HL-60/S4 treated with retinoic acid at 250 ng/mL for 4 days and 3 days (cell line): ENCODE data around the gene WDR7.

Source experiments
- in situ Hi-C: fragments of 300-500 bp; cut with MboI; formaldehyde crosslinking; loops from 2 replicates; pipeline ENCODE4 v1.7.0; 2022; ENCODE audit warnings: low sequenced_read_pairs

The WDR7 gene

GRCh38 chr18:56929886-56930285 is 278.7 kb downstream of the WDR7 start:
- in situ Hi-C loops, result no loop called here

DNA sequence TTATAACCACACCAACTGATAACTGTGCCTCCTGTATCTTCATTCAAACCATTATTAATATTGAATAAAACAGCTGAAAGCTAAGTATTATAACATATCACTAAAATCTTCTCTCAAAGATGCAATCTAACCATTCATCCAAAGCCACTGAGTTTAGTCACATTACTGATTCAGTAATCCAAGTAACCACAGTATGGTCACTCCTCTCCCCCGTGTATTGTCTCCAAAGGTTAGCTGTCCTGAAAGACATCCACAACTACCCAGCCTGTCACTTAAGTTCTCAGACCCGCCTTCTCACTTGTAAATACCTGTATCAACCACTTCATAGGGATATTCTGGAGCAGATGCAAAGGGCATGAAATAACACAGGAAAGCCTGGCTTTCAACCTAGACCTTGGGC is 282.3 kb downstream of the WDR7 start:
- in situ Hi-C loops, result no loop called here

DNA sequence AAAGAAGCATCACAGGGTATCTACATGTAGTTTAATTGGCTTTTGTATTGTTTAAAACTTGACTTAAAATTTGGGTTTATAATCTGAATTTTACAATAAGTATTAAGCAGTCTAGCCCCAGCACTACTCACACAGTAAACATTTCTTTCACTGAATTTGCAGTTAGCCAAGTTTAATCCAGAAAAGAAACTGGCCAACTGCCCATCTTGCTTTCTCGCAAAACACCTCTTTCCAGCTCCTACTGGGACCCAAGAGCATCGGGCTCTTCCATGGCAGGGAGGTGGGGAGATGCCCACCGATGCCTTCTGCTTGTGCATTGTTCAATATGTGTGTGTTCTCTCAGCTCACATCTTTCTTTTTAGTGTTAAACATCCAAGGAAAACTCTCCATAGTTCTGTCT is 283.0 kb downstream of the WDR7 start:
- in situ Hi-C loops, result no loop called here

GRCh38 chr18:56934906-56935305 is 283.7 kb downstream of the WDR7 start:
- in situ Hi-C loops, result no loop called here

DNA sequence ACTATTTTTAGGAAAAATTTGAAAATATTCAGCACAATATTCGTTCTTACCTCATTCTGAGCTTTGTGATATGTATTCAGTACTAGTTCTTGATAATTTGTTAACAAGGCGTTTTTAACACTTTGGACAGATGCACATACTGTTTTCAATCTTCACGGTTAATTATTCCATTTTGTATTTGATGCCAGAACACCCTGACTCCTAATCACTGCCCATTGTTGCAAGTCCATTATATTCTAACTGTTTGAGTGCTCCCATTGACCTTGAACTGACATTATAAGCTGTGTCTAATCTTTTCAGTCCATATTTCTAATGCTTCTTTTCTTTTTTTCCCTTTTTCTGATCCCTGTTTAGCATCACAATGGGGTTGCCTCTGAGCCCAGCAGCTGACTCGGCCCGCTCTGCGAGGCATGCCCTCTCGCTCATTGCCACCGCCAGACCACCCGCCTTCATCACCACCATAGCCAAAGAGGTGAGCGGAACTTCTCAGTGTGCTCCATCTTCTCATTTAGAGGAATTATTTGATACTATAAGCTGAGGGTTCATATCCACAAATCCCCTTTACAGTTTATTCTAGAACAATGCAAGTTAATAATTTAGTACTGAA is 284.4 kb downstream of the WDR7 start:
- in situ Hi-C loops, result no loop called here

GRCh38 chr18:56936457-56936856 is 285.3 kb downstream of the WDR7 start:
- in situ Hi-C loops, result no loop called here

DNA sequence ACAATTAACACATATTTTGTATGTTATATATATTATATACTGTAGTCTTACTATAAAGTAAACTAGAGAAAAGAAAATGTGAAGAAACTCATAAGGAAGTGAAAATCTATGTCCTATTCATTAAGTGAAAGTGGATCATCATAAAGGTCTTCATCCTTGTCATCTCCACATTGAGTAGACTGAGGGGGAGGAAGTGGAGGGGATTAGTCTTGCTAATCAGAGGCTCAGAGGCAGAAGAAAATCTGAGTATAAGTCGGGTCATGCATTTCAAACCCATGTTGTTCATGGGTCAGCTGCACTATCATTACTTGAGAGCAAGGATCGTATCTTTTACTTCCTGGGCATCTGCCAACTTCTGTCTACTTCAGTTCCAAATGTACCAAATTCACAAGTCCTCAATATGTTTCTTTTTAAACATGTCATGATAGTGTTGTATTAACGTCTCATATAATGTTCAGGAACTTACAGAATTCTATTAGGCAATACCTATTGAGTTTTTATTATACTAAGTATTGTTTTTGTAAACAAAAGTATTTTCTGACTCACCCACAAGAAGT is 286.8 kb downstream of the WDR7 start:
- in situ Hi-C loops, result no loop called here

DNA sequence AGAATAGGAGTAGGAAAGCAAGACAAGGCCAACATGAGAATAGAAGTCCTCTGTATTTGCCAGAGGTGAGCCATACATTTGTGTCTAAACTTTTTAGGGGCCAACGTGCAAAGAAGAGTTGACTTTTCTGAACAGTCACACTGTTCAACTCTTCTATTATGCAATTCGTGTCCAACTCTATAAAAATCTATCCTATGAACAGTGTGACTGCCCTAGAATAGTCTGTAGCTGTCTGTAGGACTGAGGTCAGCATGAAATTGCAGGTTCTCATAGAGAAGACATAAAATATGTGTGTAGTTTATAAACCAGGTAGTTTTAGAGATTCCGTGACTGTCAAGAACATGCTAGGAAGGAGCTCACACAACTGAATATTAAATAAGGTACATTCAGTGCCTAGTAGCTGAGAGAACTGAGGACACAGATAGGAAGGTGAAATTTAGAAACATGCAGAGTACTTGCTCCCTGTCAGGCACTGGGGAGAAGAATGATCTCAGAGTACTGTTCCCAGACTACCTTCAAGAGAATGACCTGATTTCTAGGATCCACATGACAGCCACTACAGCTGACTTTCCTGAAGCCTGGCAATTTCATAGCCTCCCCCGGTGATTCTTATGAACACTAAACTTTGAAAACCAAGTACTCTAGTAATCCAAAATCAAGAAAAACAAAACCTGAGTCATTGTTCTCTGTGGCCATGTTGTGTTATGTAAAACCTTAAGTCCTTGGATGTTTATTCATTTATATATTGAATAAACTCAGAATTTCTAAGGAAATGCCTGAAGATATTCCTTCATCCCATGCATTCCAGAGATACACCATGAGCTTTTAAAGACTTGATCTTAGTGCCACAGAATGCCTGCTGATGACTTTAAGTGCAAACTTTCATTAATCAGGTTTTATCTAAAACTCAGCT is 294.3 kb downstream of the WDR7 start:
- in situ Hi-C loops, result no loop called here

DNA sequence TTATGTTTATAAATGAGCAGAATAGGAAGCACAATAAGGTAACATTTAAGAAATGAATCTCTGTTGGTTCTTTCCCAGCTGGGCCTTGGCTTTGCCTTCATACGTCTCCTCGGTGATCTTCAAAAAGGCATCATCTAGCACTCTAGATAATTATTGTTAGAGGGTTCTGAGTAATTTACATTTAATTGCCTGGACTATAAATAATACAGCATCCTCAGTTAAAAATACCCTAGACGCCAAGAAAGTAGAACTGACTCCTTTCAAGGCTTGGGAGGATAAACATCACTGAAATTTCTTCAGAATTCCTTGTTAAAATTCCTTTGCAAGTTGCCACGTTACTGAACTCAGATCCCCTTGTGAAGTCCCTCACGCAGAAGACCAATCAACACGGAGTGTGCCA is 296.1 kb downstream of the WDR7 start:
- in situ Hi-C loops, result no loop called here

GRCh38 chr18:56952026-56952425 is 300.9 kb downstream of the WDR7 start:
- in situ Hi-C loops, result no loop called here

DNA sequence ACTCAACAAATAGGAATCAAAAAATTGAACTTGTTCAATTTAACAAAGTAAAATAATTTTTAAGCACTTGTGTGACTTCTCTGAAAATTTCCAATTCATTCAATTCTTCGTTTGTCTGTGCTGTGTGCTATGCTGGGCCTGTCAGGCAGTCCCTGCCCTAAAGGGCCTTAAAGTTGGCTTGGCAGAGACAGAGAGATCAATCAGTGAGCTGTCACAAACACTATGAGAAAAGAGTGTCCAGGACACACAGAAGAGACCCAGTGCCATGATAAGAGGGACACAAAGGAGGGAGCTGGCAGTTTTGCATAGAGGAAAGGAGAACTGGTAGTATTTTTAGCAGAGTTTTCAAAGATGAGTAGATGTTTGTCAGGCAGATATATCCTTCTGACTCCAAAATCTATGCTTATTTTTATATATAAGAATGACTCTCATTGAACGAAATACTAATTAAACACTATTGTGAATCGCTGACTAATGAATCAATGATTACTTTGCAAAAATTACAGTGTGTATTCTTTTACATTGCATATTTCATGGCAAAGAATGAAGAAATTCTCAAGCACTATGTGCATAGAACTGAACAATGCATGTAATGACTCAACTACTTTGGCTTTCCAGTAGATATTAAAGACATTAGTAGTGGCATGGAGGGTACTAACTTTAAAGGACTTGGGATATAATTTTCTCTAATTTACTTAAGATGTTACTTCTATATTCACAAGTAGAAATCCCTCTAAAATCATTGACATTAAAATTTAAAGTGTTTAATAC is 302.5 kb downstream of the WDR7 start:
- in situ Hi-C loops, result no loop called here

DNA sequence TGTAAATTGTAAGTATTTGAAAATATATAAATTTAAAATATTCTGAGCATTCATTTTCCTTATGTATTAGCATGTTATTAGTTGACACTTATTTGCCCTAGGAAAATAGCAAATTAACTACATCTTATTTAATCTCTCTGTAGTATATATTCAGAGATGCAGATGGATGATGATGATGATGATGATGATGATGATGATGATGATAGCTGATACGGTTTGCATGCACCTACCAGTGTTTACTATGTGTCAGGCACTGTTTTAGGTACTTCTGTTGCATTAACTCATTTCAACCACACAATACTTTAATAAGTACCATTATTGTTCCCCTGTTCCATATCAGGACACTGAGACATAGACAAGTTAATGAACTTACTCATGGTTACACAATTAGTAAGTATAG is 304.3 kb downstream of the WDR7 start:
- in situ Hi-C loops, result no loop called here

DNA sequence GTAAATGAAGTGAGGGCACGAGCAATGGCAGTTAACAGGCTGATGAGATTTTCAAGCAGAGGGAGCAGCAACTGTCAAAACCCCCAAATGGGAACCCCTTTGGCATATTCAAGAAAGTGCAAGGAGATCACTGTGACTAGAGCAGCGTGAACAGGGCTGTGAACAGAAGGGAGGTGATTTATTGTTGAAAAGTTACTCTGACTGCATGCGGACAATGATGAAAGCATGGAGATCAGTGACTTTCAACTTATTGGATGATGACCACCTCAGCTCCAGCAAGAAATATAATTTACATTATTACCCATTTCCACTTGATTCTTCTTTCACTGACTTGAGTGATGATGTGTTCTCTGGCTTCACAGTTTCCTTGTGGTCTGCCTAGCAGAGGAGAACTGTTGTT is 308.0 kb downstream of the WDR7 start:
- in situ Hi-C loops, result no loop called here

GRCh38 chr18:56962322-56962721 is 311.2 kb downstream of the WDR7 start:
- in situ Hi-C loops, result no loop called here

DNA sequence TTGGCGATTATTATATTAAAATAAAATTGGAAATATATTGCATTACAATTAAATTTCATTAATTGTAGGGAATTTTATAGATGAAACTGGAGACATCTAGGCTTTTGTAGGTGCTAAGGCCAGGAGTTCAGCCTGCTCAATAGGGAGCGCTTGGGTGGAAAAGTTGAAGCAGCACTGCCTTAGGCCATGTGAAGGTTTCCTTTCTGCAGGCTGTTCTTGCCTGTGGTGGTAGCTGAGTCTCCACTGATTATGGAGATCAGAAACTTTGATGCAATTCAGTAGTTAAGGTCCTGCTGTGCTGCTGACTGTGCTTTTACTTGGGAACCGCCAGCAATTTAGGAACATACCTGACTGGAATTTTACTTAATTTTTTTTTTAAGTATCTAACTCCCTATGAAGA is 315.9 kb downstream of the WDR7 start:
- in situ Hi-C loops, result no loop called here

DNA sequence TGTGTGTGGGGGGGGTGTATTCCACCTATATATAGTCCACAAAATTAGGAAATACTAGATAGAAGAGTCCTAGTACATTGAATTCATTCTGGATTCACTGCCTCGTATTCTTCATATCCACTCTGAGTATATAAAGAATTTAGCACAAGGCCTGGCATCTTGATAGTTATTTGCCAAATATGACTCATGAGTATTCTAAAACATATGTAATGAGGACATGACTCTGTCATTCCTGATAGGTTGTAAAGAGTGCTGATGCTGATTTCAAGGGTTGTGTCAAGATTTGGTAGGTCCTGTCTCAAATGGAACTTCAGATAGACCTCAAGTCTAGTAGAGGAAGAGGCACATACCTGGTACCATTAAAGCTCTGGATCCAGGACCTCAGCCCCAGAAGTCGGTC is 322.3 kb downstream of the WDR7 start:
- in situ Hi-C loops, result no loop called here

- in situ Hi-C loops, result no loop called here
Observed at GRCh38 chr18:56974141-56974540, 323.0 kb downstream of the WDR7 start.

DNA sequence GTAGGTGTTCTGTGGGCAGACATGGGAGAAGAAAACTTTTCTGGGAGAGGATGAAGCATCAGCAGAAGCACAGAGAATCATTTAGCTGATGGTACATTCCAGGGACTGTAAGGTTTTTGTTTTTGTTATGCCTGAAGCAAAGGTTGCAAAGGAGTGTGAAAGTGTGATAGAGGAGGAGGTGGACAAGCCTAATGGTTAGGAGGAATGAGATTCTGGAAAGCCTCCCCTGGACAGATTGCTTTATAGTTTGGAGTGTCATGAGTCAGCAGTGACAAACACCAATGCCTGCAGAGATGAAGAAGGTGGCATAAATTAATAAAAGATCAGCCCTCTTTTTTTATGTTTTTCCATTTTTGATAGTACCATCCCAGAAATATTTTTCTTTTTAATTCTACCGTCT is 324.1 kb downstream of the WDR7 start:
- in situ Hi-C loops, result no loop called here

- in situ Hi-C loops, result no loop called here
Observed at GRCh38 chr18:56977309-56977708, 326.1 kb downstream of the WDR7 start.

DNA sequence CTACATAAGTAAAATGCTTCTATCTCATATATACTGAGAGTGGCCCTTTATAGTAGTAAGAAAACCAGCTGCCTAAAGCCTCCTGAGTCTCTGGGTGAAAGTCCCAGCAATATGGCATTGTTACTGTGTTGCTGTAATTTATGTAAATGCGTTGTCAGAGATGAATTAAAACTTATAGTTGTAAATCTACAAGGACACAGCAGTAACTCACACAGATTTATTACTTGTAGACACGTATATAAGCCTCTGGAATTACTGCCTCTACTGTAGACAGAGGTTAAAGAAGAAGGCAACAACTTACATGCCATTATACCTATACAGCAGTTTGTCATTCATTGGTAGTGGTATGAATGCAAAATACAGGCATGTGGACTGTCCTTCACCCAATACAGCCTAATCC is 326.6 kb downstream of the WDR7 start:
- in situ Hi-C loops, result no loop called here

DNA sequence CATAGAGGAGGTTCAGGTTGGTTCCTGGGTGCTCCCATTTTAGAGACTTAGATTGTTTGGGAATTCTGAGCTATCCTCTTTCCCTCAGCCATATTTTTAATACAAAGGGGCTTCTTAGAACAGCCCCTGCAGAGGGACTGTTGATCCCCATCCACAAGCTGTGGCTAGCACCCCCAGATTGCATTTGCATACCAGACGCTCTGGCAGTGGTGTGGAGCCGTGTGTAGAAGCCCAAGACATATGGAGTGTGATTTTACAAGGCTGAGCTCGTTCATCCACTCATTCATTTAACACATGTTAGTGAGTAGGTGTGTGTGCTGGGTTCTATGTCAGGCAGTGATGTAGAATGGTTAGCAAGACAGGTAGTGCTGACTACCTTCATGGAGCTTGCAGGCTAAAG is 329.0 kb downstream of the WDR7 start:
- in situ Hi-C loops, result no loop called here
